Neuronal stem cell (in vitro differentiated cells): ENCODE measurements around the gene ATP2C2.
A peak's percentile ranks its signal among the peaks of the same experiment; 100 is the strongest.

ENCODE experiments used
- DNase-seq: peaks from one replicate; pipeline ENCODE4 v3.0.0-alpha.2; 2013; ENCODE audit warnings: low spot score
- H2AFZ ChIP-seq: one replicate; pipeline ENCODE4 v1.6.1; 2013; ENCODE audit warnings: mild to moderate bottlenecking, low read length, inconsistent platforms
- H2AK5ac ChIP-seq: 2 replicates; pipeline ENCODE4 v1.6.1; 2013; ENCODE audit warnings: low read depth, mild to moderate bottlenecking, inconsistent platforms, low read length, moderate library complexity, mixed read lengths
- H2BK120ac ChIP-seq: 2 replicates; pipeline ENCODE4 v1.6.1; 2013; ENCODE audit warnings: low read depth, mild to moderate bottlenecking, inconsistent platforms, low read length, moderate library complexity, mixed read lengths
- H2BK12ac ChIP-seq: one replicate; pipeline ENCODE4 v1.6.1; 2013; ENCODE audit warnings: low read length, inconsistent platforms
- H2BK15ac ChIP-seq: 2 replicates; pipeline ENCODE4 v1.6.1; 2013; ENCODE audit warnings: mild to moderate bottlenecking, low read length, inconsistent platforms, mixed read lengths
- H2BK5ac ChIP-seq: one replicate; pipeline ENCODE4 v1.6.1; 2013; ENCODE audit warnings: inconsistent platforms, mild to moderate bottlenecking, low read length, moderate library complexity
- H3K14ac ChIP-seq: one replicate; pipeline ENCODE4 v1.6.1; 2013; ENCODE audit warnings: low read length, inconsistent platforms
- H3K18ac ChIP-seq: 2 replicates; pipeline ENCODE4 v1.6.1; 2013; ENCODE audit warnings: low read length, inconsistent platforms
- H3K23ac ChIP-seq: 2 replicates; pipeline ENCODE4 v1.6.1; 2013; ENCODE audit warnings: low read depth, mild to moderate bottlenecking, mixed read lengths, low read length, inconsistent platforms; ENCODE audit not compliant: poor library complexity
- H3K27ac ChIP-seq: replicated peaks from 3 replicates; pipeline ENCODE4 v1.5.1; 2013; ENCODE audit warnings: low read length, inconsistent platforms
- H3K27me3 ChIP-seq, 3 experiments: 2 replicates each; pipeline ENCODE4 v1.6.1; 2013; ENCODE audit warnings: low read length in 3 of 3, mild to moderate bottlenecking in 2 of 3, inconsistent platforms in 1 of 3, low read depth in 1 of 3, mixed read lengths in 1 of 3, moderate library complexity in 1 of 3; ENCODE audit not compliant: control insufficient read depth in 3 of 3, insufficient read depth in 3 of 3
- H3K36me3 ChIP-seq, 2 donors: replicated peaks in 1 of 2; 2 replicates each; pipeline ENCODE4 v1.6.1; 2013; ENCODE audit warnings: low read length in 2 of 2; ENCODE audit not compliant: control insufficient read depth in 2 of 2, insufficient read depth in 2 of 2
- H3K4ac ChIP-seq: 2 replicates; pipeline ENCODE4 v1.6.1; 2013; ENCODE audit warnings: inconsistent platforms, mild to moderate bottlenecking, low read length, moderate library complexity
- H3K4me1 ChIP-seq, 2 donors: 1 replicate in 1 of 2; 2 replicates in 1 of 2; pipeline ENCODE4 v1.6.1; 2013; ENCODE audit warnings: low read length in 2 of 2, low read depth in 1 of 2; ENCODE audit not compliant: control insufficient read depth in 2 of 2, insufficient read depth in 1 of 2
- H3K4me2 ChIP-seq: one replicate; pipeline ENCODE4 v1.6.1; 2013; ENCODE audit warnings: mild to moderate bottlenecking, low read length, inconsistent platforms; ENCODE audit not compliant: insufficient read depth, poor library complexity, severe bottlenecking
- H3K4me3 ChIP-seq, 2 donors: 2 replicates each; pipeline ENCODE4 v1.5.1; 2013; ENCODE audit warnings: low read length in 2 of 2, mild to moderate bottlenecking in 2 of 2, inconsistent platforms in 1 of 2, moderate library complexity in 1 of 2
- H3K79me1 ChIP-seq: one replicate; pipeline ENCODE4 v1.6.1; 2013; ENCODE audit warnings: low read depth, mild to moderate bottlenecking, inconsistent platforms, low read length, moderate library complexity
- H3K9ac ChIP-seq: one replicate; pipeline ENCODE4 v1.6.1; 2013; ENCODE audit warnings: mild to moderate bottlenecking, low read depth, low read length, inconsistent platforms; ENCODE audit not compliant: poor library complexity
- H3K9me3 ChIP-seq, 2 donors: replicated peaks in 1 of 2; 2 replicates each; pipeline versions ENCODE3 to v1.6.1; 2013; ENCODE audit warnings: low read length in 2 of 2, mild to moderate bottlenecking in 2 of 2, inconsistent platforms in 1 of 2, low read depth in 1 of 2, mixed read lengths in 1 of 2, moderate library complexity in 1 of 2; ENCODE audit not compliant: control insufficient read depth in 2 of 2, insufficient read depth in 1 of 2
- H4K8ac ChIP-seq: one replicate; pipeline ENCODE4 v1.6.1; 2013; ENCODE audit warnings: low read depth, mild to moderate bottlenecking, inconsistent platforms, low read length, moderate library complexity
- H4K91ac ChIP-seq: one replicate; pipeline ENCODE4 v1.6.1; 2013; ENCODE audit warnings: low read length, low read depth, mild to moderate bottlenecking, inconsistent platforms; ENCODE audit not compliant: poor library complexity
- WGBS, 2 donors: extraction: QIAGEN DNeasy Blood & Tissue Kit; methylation state at CpG; one replicate each; pipeline ENCODE4 v1.1.7; 2013; ENCODE audit warnings: missing lambda C conversion rate in 2 of 2, mixed read lengths in 1 of 2; ENCODE audit not compliant: insufficient read length in 2 of 2, insufficient replicate concordance in 1 of 2; ENCODE audit errors: extremely low coverage in 2 of 2; 5-methylcytosine and 5-hydroxymethylcytosine counted together

The ATP2C2 gene

GRCh38 chr16:84502581-84502980, 134.2 kb downstream of the ATP2C2 start:
- Histone ChIP-seq H2BK5ac (no peak overlapping the region), H3K9me3 (no peaks in the 10 kb centered on the region), H3K14ac (no peak overlapping the region), H2BK120ac (no peak overlapping the region), H3K18ac (no peak overlapping the region), H2BK12ac (no peak overlapping the region), H3K36me3 (peaks cover 7 to 30% of the 10 kb centered on the region in 2 donors), H2AFZ (no peak overlapping the region), H3K4ac (no peak overlapping the region), H2BK15ac (no peak overlapping the region), H4K8ac (no peak overlapping the region), H4K91ac (no peak overlapping the region), H3K9ac (no peak overlapping the region), H3K4me3 (no peak overlapping the region), H3K27me3 (no peaks in the 10 kb centered on the region), H3K23ac (no peak overlapping the region), H3K4me2 (no peak overlapping the region), H3K27ac (no peak overlapping the region), H3K4me1 (peaks cover 11 to 13% of the 10 kb centered on the region in 2 donors), H3K79me1 (peaks cover 9% of the 10 kb centered on the region), H2AK5ac (no peak overlapping the region)
- no CpG with 5 or more reads among the region's 6 CpGs for WGBS, 2 donors
- DNase-seq = no peak

DNA sequence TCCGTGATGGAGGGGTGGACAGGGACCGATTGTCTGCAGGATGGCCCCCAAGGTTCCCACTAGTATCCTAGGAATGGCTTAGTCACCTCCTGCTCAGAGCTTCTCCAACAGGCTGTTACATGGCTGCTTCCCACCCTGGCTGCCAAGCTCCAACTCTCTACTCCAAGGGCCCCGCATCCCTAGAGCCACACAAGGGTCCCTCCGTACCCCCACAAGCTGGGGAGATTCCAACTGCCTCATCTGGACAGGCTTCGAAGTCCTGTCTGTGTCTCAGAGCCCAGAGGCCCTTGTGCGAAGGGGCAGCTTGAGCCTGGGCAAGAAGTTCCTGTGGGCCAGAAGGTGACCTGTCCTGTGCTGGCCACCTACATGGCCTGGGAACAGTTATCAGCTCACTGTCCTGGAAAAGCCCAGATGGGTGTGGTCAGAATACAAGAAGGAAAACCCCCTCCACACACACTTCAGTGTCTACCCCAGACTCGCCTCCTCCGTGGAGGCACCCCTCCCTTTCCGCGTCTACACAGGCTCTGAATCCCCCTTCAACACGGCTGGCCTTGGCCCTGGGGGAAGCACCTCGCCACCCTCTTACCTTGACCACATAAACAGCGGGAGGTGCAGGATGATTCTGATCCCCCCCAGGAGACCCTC, 135.5 kb downstream of the ATP2C2 start:
- Histone ChIP-seq H3K4me3 (peak overlapping the region; percentile 95 to 98), H3K4me1 (peaks cover 13 to 20% of the 10 kb centered on the region in 2 donors), H4K8ac (no peak overlapping the region), H3K27me3 (no peaks in the 10 kb centered on the region), H2BK120ac (no peak overlapping the region), H4K91ac (no peak overlapping the region), H3K9me3 (no peaks in the 10 kb centered on the region), H2AFZ (peak overlapping the region; percentile 98), H3K9ac (peak overlapping the region; percentile 71), H2BK15ac (peak overlapping the region; percentile 99), H3K4me2 (peak overlapping the region; percentile 68), H3K36me3 (peaks cover 5 to 18% of the 10 kb centered on the region in 2 donors), H3K79me1 (peaks cover 9% of the 10 kb centered on the region), H3K14ac (peak overlapping the region; percentile 75), H2BK5ac (no peak overlapping the region), H3K27ac (no peak overlapping the region), H2BK12ac (peak overlapping the region; percentile 7), H3K18ac (no peak overlapping the region), H2AK5ac (peak overlapping the region; percentile 20), H3K4ac (no peak overlapping the region), H3K23ac (no peak overlapping the region)
- DNase-seq = no peak
- WGBS, 2 donors = no CpG with 5 or more reads among the region's 13 CpGs

- peak; percentile 98 for DNase-seq
- Histone ChIP-seq H2BK120ac (peak within 1 kb of the TSS; percentile 94), H3K27me3 (no peaks in the 10 kb centered on the region), H3K18ac (peak within 1 kb of the TSS; percentile 99), H3K4me1 (peaks cover 13 to 27% of the 10 kb centered on the region in 2 donors), H3K9me3 (no peaks in the 10 kb centered on the region), H3K4ac (peak within 1 kb of the TSS; percentile 89), H2BK5ac (peak within 1 kb of the TSS; percentile 82), H2BK12ac (peak within 1 kb of the TSS; percentile 58), H3K4me3 (peak within 1 kb of the TSS; percentile 95 to 98), H2AFZ (peak within 1 kb of the TSS; percentile 98), H3K14ac (peak within 1 kb of the TSS; percentile 98), H4K91ac (no peak within 1 kb of the TSS), H3K4me2 (peak within 1 kb of the TSS; percentile 71), H3K23ac (peak within 1 kb of the TSS; percentile 21), H3K36me3 (peaks cover 5 to 16% of the 10 kb centered on the region in 2 donors), H3K27ac (peak within 1 kb of the TSS; percentile 12), H2AK5ac (peak within 1 kb of the TSS; percentile 99), H3K9ac (peak within 1 kb of the TSS; percentile 98), H2BK15ac (peak within 1 kb of the TSS; percentile 99), H4K8ac (peak within 1 kb of the TSS; percentile 86), H3K79me1 (peaks cover 8% of the 10 kb centered on the region)
- no CpG with 5 or more reads among the region's 45 CpGs for WGBS, 2 donors
Measured at GRCh38 chr16:84504420-84505248, 136.3 kb downstream of the ATP2C2 start, which contains the start of gene MEAK7. MEAK7 (minus strand) TSS chr16:84504659; CDS start chr16:84498086, 6,573 bp downstream.
